ENCODE results near the gene RARA. TPM values are rescaled to one million over a fixed set of nuclear protein-coding genes. Genes with fewer than 3 reads are reported as not detected.

Gene RARA
- total RNA-seq, 1 experiment from 2014 or later = 25.4 TPM

DNA sequence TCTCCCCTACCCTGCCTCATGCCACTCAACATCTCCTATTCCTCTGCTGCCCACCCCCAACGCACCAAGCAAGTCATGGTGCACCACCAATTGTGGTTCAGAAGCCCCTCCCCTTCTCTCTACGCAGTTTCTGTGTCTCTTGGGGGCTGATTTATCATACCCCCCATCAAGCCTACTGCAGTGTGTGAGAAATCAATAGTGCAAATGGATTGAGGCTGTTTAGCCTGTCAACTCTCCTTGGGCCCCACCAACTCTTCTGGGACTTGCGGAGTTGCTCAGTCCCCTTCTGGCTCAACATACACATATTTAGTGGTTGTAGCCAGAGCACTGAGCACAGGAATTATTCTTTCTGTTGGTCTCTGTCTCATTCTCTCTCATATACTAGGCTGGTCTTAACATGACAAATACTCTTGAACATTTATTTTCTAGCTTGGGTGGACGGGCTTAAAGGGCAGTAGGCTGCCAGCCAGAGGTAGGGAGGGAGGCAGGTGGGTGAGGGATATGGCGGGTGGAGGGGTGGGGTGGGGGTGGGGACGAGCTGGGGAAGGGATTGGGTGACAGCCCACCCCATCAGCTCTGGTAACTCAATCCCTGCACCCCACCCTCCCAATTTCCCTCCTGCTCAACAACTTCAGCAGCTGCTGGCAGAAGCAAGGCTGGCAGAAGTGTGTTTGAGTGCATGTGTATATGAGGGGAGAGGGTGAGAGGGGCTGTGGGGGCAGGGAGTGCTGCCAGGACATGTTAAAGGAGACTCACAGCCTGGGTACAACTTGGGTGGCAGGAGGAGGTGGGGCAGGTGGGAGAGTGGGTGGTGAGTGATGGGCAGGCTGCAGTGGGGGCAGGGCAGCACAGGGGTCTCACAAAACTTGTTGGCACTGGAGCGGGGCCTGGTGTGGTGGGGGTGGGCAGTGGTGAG is 4.9 kb downstream of the RARA start:
- Histone ChIP-seq H3K9me3 (ENCODE audit: low read depth, low read length, poor library complexity, severe bottlenecking) (no peaks in the 10 kb centered on the region), H3K4me1 (ENCODE audit: insufficient read depth, low read length, poor library complexity, severe bottlenecking) (peaks cover 50% of the 10 kb centered on the region), H3K27me3 (replicated peaks; ENCODE audit: insufficient read depth, low read depth, low read length, poor library complexity) (no peaks in the 10 kb centered on the region), H3K4me3 (ENCODE audit: low read depth, low read length, poor library complexity, severe bottlenecking) (no peak overlapping the region), H3K36me3 (ENCODE audit: insufficient read depth, low read length, poor library complexity, severe bottlenecking) (no peaks in the 10 kb centered on the region), H3K27ac (ENCODE audit: low read depth, low read length, poor library complexity, severe bottlenecking) (peak overlapping the region; percentile 61)
- CTCF ChIA-PET = no interaction called here
- no TSS peak for BruUV-seq (replicated peaks)
- intact Hi-C loops (cut with micrococcal nuclease; ENCODE audit: unreplicated experiment) = no loop called here
- no peak for DNase-seq (ENCODE audit: low spot score)
- TF ChIP-seq, protein P1, sequence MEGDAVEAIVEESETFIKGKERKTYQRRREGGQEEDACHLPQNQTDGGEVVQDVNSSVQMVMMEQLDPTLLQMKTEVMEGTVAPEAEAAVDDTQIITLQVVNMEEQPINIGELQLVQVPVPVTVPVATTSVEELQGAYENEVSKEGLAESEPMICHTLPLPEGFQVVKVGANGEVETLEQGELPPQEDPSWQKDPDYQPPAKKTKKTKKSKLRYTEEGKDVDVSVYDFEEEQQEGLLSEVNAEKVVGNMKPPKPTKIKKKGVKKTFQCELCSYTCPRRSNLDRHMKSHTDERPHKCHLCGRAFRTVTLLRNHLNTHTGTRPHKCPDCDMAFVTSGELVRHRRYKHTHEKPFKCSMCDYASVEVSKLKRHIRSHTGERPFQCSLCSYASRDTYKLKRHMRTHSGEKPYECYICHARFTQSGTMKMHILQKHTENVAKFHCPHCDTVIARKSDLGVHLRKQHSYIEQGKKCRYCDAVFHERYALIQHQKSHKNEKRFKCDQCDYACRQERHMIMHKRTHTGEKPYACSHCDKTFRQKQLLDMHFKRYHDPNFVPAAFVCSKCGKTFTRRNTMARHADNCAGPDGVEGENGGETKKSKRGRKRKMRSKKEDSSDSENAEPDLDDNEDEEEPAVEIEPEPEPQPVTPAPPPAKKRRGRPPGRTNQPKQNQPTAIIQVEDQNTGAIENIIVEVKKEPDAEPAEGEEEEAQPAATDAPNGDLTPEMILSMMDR (conservative IDR thresholded peaks at IDR 0.05; ENCODE audit: low read depth, low read length) = no peak
- no peak for TF ChIP-seq EZH2 (IDR thresholded peaks at IDR 0.05; ENCODE audit: borderline replicate concordance, low read depth, low read length, poor library complexity, severe bottlenecking)
- POLR2A ChIA-PET (ENCODE audit: low non-redundant PET) = no interaction called here

DNA sequence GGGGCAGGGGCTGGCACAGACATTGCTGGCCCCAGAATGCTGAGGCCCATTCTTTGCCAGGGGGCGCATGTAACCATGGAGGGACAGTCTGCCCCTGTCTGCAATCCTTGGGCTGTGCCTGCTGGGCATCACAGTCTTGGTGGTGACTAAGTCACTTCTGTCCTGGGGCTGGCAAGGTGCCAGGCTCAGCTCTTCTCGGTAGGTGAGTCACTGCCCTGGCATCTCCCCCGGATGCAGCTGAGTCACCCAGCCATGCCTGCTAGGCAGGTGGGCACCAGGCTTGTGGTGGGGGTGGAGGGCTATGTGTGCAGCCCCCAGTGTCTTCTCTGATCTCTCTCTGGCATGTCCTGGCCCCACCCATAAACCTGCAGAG is 5.6 kb downstream of the RARA start:
- Histone ChIP-seq H3K4me3 (ENCODE audit: low read depth, low read length, poor library complexity, severe bottlenecking) (no peak overlapping the region), H3K9me3 (ENCODE audit: low read depth, low read length, poor library complexity, severe bottlenecking) (no peaks in the 10 kb centered on the region), H3K27ac (ENCODE audit: low read depth, low read length, poor library complexity, severe bottlenecking) (no peak overlapping the region), H3K27me3 (replicated peaks; ENCODE audit: insufficient read depth, low read depth, low read length, poor library complexity) (no peaks in the 10 kb centered on the region), H3K36me3 (ENCODE audit: insufficient read depth, low read length, poor library complexity, severe bottlenecking) (no peaks in the 10 kb centered on the region), H3K4me1 (ENCODE audit: insufficient read depth, low read length, poor library complexity, severe bottlenecking) (peaks cover 45% of the 10 kb centered on the region)
- BruUV-seq (replicated peaks) = no TSS peak
- peak; percentile 85 for DNase-seq (ENCODE audit: low spot score)
- intact Hi-C loops (cut with micrococcal nuclease; ENCODE audit: unreplicated experiment) = no loop called here
- ChIA-PET CTCF (no interaction called here), POLR2A (ENCODE audit: low non-redundant PET) (no interaction called here)
- TF ChIP-seq, protein P1 (conservative IDR thresholded peaks at IDR 0.05; ENCODE audit: low read depth, low read length) = no peak
- no peak for TF ChIP-seq EZH2 (IDR thresholded peaks at IDR 0.05; ENCODE audit: borderline replicate concordance, low read depth, low read length, poor library complexity, severe bottlenecking)

DNA sequence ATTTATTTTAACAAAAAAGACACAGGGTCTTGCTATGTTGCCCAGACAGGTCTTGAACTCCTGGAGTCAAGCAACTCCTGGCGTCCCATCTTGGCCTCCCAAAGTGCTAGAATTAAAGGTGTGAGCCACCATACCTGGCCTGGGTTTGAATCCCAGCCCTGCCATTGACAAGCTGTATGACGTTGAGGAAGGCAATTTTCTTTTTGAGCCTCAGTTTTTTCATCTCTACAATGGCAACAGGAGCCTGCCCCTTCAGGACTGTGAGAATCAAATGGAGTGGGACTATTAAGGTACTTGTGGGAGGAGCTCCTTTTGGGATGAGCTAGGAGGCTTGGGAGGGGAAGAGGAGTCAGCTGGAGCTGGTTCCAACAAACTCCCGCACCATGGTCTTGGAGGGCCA is 6.2 kb downstream of the RARA start:
- ChIA-PET CTCF (no interaction called here), POLR2A (ENCODE audit: low non-redundant PET) (interaction anchor here (0.7 kb wide), 1 partner anchor 73 kb away, joined by 3 read pairs; no protein-coding TSS in a partner anchor)
- no peak overlapping the region for H3K27ac ChIP-seq (ENCODE audit: low read depth, low read length, poor library complexity, severe bottlenecking)
- H3K9me3 ChIP-seq (ENCODE audit: low read depth, low read length, poor library complexity, severe bottlenecking) = no peaks in the 10 kb centered on the region
- H3K4me1 ChIP-seq (ENCODE audit: insufficient read depth, low read length, poor library complexity, severe bottlenecking) = peaks cover 46% of the 10 kb centered on the region
- BruUV-seq (replicated peaks) = no TSS peak
- intact Hi-C loops (cut with micrococcal nuclease; ENCODE audit: unreplicated experiment) = no loop called here
- no peaks in the 10 kb centered on the region for H3K36me3 ChIP-seq (ENCODE audit: insufficient read depth, low read length, poor library complexity, severe bottlenecking)
- no peak overlapping the region for H3K4me3 ChIP-seq (ENCODE audit: low read depth, low read length, poor library complexity, severe bottlenecking)
- no peaks in the 10 kb centered on the region for H3K27me3 ChIP-seq (replicated peaks; ENCODE audit: insufficient read depth, low read depth, low read length, poor library complexity)
- DNase-seq (ENCODE audit: low spot score) = no peak
- TF ChIP-seq, protein P1 (conservative IDR thresholded peaks at IDR 0.05; ENCODE audit: low read depth, low read length) = no peak
- TF ChIP-seq EZH2 (IDR thresholded peaks at IDR 0.05; ENCODE audit: borderline replicate concordance, low read depth, low read length, poor library complexity, severe bottlenecking) = no peak

Measured in A673 (cell line).